NCI-H69 (cell line): ENCODE data around the gene KDELR3.

ENCODE experiments used
- DNase-seq: peaks from one replicate; lab custom pipeline; 2025; lab: John Stamatoyannopoulos, UW

The KDELR3 gene

DNA sequence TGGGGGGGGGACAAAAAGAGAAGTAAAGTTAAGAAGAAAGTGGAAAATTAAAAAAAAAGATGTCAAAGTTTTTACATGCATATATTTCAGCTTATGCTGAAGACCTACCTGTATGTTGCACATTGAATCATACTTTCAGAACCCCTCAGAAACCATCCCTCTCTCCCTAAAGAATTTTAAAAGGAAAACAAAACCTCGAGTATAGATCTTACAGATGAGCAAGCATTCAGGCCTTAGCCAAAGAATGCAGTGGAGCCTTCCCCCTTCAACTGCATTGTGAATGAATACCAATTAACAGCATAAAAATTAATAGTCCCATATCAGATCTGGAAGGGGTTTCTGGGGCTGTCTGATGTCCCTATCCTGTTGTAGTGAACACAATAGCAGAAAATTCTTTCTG, 16.3 kb downstream of the KDELR3 start:
- DNase-seq, result no peak

DNA sequence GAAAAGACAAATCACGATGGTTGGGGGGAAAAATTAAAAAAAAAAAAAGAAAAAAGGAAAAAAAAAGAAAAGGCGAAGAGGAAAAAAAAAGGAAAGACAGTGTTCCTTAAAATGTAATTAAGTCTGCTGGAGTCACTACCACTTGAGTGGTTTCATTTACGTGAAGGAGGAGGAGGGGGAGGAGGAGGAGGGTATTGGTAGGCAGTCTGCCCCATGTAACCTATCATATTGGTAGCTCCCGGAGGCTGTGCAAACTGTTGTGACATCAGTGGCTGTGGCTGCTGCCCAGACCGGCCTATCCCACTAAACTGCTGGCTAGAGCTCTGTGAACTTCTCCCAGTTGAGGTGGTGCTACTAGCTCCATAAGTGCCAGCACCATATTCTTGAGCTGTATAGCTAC, 17.9 kb downstream of the KDELR3 start:
- DNase-seq, result no peak

DNA sequence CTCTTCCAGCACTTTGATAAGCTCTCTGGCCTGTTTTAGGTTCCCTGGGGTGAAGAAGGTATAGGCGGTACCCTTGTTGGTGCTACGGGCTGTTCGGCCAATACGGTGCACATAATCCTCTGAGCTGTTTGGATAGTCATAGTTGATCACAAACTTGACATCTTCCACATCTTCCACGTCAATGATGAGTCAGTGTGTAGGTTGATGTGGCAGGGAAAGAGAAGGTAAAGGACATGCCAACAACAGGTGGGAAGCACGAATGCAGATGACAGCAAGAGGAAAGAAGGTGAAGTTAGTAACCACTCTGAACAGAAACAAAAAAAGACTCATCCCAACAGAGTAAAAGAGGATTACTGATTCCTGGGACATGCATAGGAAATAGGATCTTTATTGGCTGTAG, 20.1 kb downstream of the KDELR3 start:
- DNase-seq, result no peak

DNA sequence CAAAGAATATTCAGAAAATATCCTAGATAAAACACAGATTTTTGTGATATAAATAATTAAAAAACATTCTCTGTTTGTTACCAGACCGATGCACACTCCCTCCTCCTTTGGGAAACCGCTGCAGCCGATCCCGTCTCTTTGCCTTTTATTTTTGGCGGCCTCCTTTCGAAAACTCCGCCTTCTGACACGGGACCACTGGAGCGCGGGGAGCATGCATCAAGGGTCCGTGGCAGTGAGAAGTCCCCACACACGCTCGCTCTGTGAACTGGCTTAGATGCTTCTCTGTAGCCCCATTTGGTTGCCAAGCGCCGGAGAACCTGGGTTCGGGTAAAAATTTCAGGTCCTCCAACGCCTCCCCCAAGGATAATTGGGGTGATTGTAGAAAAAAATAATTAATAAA, 21.2 kb downstream of the KDELR3 start:
- no peak for DNase-seq

DNA sequence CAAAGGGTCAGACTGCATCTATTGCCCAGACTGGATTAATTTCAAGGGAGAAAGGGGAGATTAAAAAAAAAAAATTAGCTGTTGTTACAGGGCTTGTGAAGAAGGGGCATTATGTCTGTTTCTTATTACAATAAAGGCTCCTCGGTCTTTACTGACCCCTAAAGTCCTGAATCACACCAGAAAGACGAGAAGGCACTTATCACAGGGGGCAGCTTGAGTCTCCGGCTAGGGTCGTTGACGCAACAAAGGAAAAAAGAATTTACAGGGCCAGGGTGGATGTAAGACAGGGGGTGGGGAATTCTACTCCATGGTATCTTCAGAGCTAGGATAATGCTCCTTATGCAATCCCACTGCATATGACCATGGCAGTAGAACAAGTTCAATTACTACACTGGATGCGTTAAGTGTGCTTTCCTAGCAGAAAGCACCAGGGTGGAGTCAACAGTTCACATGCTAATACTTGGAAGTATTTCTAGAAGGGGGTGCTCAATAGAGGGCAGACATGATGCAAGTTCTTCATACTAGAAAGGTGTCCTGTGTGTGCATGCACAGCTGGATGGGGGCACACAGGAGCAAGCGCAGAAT, 21.8 kb downstream of the KDELR3 start:
- DNase-seq, result no peak

DNA sequence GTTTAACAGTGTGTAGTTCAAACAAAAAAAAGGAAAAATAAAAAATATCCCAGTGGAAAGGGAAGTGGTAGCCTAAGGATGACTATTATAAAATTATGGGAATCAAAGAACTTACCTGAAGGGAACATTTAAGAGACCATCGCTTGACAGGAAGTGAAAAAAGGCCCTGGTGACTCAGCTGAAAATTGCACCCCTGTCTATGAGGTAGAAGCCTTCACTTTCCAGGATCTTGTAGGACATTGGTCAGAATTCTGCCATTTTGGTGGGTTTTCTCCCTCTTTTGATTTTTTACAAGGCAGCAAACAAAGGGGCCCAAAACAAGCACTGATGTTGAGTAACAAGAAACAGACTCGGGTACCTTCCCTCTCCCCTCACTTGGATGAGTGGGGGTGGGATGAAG, 22.6 kb downstream of the KDELR3 start:
- no peak for DNase-seq

DNA sequence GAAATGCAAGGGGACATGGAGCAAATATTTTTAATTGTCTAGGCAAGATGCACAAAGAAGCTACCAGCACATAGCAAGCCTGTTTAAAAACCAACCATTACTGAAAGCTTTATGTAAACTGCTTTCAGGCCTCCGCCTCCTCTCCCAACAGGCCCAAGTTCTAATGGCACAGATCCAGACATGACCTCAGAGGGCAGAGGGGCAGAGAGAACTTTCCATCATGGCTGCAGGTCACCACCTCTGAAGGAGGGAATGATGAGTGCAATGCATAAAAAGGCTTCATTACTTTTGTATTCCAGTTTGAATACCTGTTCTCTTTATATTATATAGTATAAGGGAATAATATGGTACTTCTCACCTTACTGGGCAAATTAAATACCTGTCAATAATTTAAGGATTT, 23.0 kb downstream of the KDELR3 start:
- peak; percentile 33 for DNase-seq

DNA sequence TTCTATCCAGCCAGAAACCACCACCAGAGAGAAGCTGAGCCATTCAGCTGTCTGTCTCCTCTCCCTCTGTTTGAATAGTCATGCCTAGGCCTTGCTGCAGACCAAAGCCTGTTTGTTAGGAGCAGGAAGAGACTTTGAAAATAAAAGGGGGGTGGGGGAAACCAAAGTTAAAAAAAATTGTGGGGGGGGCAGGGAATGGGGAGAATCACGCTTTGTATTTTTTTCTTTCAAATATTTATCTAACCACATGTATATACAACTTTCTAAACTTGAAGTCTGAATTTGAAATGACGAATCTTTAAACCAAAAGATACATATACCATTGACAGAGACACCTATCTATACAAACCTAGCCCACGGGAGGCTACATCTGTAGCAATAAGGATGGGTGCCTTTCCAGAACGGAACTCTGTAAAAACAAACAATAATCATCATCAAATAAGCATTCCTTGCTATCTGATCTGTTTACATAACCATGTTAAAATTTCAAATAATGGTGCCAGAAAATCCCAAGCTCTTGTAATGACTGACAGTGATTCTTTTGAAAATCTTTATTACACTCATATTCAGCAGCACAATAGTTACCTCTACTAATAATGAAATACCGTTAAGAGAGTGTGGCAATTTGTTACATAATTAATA, 23.9 kb downstream of the KDELR3 start:
- no peak for DNase-seq

DNA sequence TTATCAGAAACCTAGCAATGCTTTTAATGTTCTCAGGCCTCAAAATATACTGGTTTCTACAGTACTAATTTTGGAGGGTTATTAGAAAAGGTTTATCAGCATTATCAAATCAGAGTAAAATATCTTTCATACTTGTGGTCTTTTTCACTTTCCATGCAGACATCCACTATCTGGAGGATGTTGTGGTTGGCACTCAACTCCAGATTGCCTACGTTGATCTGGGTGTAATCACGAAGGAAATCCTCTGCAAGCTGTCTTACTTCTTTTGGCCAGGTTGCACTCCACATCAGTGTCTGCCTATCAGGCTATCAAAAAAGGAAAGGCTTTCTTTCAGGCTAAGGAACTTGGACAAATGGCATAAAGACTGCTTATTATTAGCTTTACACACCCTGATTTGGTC, 26.6 kb downstream of the KDELR3 start:
- no peak for DNase-seq

DNA sequence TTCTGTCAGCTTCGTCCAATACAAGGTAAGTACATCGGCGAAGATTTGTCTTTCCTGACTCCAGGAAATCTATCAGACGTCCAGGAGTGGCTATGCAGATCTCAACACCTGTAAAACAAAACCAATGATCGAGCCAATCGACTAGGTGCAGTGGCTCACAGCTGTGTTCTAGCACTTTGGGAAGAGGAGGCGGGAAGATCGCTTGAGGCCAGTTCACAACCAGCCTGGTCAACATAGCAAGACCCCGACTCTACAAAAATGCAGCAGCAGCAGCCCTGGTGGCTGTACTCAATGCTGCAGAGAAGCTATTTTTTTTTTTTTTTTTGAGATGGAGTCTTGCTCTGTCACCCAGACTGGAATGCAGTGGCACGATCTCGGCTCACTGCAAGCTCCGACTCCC, 27.0 kb downstream of the KDELR3 start:
- no peak for DNase-seq

DNA sequence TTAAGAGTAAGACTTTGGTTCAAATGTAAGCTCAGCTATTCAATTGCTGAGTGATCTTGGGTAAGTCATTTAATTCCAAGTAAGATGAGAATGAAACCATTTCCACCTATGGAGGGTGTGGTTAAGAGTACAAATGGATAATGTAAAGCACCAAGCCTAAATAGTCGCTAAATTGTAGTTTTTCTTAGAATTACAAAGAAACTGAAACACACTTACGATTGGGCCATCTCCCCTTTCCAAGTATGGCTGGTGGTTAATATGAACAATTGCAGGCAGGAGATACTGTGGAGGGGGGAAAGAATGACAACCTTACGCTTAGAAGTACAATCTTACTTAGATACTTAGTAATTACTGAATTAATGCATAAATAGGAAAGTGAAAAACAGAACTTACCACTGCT, 30.0 kb downstream of the KDELR3 start:
- DNase-seq, result no peak

DNA sequence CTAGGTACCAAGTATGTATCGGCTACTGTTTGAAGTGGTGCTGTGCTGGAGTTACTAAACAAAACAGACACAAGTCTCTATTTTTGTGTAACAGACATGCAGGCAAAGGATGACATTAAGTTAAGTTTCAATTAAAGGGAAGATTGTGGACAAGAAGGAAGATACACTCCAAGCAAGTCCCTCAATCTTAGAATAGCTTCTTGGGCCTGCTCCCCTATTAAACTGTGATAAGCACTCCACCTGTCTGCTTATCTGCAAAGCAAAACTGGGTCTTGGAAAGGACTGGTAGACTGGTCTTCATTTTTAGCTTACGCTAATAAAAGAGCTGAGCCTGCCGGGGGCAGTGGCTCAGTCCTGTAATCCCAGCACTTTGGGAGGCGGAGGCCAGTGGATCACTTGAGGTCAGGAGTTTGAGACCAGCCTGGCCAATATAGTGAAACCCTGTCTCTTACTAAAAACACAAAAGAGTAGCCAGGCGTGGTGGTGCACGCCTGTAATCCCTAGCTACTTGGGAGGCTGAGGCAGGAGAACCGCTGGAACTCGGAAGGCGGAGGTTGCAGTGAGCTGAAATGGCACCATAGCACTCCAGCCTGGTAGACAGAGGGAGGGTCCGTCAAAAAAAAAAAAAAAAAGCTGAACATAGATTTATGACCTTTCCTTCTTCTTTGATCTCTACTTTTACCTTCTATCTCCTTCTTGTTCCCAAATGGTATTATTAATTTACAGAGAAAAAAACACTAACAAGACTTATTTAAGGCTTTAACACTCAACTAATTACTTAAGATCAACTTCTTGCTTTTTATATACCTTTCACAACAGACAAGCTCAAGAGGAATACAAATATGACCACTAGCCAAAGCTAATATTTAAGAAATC, 34.1 kb downstream of the KDELR3 start:
- no peak for DNase-seq

DNA sequence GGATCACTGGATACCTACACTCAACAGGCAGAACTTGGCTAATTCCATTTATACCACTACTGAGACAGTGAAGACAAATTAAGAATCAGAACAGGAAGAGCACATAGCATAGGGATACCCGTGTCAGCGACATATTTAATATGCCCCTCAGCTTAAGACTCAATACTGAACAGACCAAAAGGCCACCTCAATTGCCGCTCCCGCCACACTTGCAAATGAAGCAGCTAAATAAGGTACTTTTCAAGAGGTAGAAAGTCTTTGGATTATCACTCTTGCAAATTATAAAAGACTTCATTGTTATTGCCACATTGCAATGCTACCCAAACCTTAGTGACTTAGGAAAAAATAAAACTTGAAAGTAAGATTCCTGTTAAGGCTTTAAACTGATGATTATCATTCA, 35.1 kb downstream of the KDELR3 start:
- DNase-seq, result no peak

DNA sequence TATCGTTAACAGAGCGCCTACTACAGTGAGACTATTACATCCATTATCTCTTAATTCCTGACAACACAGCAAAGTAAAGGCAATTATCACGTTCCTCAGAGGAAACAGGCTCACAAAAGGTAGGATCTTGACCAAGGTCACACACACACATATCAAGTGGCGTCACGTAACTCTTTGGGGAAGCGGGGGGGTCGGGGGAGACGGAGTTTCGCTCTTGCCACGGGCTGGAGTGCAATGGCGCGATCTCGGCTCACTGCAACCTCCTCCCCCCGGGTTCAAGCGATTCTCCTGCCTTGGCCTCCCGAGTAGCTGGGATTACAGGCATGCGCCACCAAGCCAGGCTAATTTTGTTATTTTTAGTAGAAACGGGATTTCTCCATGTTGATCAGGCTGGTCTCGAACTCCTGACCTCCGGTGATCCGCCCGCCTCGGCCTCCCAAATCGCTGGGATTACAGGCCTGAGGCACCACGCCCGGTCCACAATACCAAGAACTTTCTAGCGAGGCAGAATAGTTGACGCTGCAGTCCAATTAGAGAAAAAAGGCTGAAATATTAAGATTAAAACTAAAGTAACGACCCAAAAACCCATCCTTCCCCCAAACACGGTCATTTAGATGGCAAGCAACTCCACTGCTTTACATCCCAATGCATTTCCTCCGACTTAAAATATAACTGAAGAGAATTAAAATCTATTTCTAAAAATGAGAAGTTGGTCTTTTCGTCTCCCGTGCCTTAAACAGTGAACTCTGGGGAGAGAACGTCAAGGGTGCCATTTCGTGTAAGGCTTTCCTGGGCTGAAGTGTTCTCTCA, 37.0 kb downstream of the KDELR3 start:
- peak; percentile 80 for DNase-seq

DNA sequence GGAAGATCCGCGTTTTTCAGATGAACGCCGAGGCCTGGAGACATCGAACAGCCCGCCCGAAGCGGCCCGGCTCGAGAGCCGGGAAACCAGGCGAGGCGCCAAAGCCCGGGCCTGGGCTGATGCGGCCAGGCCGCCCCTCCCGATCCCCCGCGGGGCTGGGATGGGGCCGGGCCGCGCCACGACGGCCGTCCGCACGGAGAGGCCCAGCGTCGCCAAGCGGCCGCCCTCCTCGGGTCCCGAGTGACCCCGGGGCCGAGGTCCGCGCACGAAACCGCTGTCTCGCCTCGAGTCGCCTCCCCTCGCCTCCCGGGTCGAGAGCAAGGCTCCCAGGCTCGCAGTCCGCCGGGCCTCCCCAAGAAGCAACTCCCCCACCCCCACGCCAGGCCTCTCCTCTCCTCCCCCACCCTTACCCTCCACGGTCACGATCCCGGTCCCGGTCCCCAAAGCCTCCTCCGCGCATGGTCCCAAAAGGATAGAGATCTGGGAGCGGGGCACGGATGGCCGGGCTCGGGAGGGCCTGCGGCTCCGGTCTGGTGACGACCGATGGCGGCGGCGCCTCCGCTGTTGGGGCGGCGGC, 37.7 kb downstream of the KDELR3 start:
- DNase-seq, result peak; percentile 85

DNA sequence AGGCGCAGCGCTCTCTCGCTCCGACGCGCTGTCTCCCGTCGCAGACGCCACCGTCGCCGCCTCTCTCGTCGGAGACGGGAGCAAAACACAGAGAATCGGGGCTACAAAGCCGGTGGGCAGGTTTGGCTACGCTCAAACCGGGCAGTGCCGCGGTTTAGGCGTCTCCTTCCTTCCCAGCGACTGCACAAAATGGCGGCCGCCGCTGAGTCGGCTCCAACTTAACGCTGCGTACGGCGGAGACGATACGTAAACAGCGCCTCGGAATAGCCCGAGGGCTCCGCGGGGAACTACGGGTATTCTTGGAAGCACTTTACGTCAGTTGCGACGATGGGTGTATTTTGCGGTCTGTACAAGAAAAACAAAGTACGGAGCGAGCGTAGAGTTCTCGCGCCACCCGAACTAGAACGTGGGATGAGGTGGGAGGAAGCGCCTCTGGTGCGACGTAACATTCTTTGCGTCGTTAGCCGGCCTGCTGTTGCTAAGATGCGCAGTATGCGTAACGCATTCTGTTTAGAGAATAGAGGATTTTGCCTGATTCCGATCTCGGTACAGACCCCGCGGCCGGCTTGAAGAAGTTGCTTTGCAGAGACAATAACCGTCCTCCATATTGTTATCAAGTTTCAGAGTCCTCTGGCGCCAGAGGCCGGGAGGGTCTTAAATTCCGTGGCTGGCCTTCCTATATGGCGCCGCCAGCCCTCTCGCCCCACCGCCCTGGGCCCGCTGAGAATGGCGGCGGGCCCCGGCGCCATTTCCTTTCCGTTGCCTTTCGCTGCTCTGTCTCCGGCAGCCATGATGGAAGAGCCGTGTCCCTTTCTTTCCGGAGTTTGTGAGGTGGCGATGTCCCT, 38.4 kb downstream of the KDELR3 start, which contains the start of gene DDX17:
Gene DDX17, minus strand, starts transcription at position 194 of the 845 bp plus-strand sequence.
- peak; percentile 97 for DNase-seq

DNA sequence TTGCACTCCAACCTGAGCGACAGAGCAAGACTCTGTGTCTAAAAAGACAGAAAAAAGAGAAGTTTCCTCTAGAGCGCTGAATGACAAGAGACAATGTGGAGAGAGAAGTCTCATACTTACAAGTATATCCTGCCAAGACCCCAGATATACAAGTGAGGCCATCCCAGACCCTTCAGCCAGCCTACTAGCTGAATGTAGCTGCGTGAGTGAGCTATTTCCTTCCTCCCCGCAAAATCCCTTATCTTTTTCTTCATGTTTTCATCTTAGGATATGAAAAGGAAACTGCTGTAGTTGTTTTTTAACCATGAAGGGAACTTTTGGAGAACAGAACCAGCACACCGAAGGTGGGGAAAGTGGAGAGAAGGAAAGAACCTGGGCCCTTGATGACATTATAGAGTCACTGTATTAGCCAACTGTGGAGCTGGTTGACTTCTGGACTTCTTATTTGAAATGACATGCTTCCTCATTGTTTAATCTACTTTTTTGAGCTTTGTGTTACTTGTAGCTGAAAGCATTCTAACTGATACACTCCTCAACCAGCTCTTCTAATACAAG, 42.6 kb downstream of the KDELR3 start:
- no peak for DNase-seq

DNA sequence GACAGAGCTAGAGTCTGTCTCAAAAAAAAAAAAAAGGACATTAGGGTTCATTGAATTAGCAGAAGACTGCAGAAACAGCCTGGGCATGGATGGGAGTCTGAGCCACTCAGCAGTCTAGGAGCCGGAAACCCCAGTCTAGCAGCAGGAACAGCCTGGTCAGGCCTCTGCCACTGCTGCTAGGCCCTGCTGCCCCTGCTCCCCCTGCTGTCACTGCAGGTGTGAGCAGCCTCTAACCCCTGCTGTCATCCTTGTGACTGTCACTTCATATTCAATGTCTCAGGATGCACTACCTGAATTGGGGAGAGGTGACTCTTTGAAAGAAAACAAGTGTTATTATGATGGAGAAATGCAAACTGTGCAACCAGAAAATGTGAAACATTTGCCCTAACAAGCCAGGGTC, 45.2 kb downstream of the KDELR3 start:
- DNase-seq, result peak; percentile 56

DNA sequence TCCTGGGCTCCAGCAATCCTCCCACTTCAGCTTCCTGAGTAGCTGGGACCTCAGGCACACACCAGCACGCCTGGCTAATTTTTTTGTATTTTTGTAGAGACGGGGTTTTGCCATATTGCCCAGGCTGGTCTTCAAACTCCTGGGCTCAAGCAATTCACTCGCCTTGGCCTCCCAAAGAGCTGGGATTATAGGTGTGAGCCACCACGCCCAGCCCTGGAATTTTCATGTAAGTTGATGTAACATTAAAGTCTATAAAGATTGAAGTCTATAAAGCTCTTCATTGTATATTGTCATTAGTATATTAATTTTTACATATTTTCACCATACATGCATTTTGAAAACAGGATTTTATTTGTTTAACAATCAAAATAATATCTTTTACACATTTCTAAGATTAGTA, 50.7 kb downstream of the KDELR3 start:
- DNase-seq, result no peak

DNA sequence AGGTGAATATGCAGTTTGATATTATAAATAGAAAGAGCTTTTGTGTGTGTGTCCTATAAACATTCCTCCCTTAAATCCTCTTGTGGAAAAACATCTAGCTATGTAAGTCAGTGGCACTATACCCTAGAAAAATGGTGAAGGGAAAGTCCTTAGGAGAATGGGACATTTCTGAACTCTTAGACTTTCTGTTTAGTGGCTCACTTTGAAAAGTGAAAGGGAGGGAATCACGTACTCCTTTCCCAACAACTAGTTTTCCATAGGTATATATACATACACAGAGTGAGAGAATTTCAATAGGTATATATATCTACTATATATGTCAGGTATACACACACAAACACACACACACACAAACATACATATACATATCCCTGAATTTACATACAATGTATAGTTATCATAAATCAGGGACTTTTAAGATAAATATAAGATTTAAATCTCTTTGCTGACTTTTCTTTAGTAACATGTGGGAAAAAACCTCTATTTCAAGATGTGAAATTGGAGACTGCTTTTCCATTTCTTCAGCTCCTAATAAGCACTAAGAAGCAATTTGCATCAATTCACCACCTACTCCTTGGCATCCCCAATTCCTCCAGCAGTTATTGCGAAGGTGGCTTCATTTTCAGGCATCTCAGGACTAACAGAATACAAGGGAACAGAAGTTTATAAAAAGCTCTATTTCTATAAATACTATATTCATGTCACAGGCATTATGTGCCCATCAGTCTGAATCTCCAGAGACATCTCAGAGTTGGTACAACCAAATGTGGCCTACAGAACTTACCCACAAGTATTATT, 51.8 kb downstream of the KDELR3 start:
- DNase-seq, result no peak
